ENCODE measurements around the gene CYYR1. TPM values are rescaled to one million over a fixed set of nuclear protein-coding genes. Genes with fewer than 3 reads are reported as not detected.

The CYYR1 gene
- total RNA-seq, 1 donor from 2014 or later, result 51.3 TPM

DNA sequence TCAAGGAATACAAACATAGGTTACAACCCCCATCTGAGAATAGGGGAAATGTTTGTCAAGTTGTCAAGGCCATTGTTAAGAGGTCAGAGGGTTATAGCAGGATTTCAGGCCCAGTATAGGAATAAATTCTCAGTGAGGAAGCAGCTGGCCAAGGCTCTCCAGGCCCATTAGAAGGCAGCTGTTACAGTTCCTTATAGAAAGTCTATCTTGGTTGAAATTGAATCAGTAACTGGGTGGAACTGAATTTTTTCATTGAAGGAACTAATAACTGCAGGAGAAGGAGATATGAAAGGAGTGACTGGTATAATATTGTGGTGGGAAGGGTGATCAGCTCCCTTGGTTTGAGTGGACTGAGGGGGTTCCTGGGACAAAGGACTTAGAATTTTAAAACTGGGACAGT lies 134.1 kb downstream of the CYYR1 start:
- H3K36me3 ChIP-seq, result no peaks in the 10 kb centered on the region
- DNase-seq (no peak), ATAC-seq (no peak)
- no peaks in the 10 kb centered on the region for H3K4me1 ChIP-seq
- intact Hi-C loops (cut with DNase I), result no loop called here
- no peaks in the 10 kb centered on the region for H3K27me3 ChIP-seq
- H3K9me3 ChIP-seq, result no peaks in the 10 kb centered on the region
- TF ChIP-seq, protein P1, sequence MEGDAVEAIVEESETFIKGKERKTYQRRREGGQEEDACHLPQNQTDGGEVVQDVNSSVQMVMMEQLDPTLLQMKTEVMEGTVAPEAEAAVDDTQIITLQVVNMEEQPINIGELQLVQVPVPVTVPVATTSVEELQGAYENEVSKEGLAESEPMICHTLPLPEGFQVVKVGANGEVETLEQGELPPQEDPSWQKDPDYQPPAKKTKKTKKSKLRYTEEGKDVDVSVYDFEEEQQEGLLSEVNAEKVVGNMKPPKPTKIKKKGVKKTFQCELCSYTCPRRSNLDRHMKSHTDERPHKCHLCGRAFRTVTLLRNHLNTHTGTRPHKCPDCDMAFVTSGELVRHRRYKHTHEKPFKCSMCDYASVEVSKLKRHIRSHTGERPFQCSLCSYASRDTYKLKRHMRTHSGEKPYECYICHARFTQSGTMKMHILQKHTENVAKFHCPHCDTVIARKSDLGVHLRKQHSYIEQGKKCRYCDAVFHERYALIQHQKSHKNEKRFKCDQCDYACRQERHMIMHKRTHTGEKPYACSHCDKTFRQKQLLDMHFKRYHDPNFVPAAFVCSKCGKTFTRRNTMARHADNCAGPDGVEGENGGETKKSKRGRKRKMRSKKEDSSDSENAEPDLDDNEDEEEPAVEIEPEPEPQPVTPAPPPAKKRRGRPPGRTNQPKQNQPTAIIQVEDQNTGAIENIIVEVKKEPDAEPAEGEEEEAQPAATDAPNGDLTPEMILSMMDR (IDR thresholded peaks at IDR 0.05), result no peak
- no peak overlapping the region for H3K27ac ChIP-seq
- H3K4me3 ChIP-seq, result no peak overlapping the region

DNA sequence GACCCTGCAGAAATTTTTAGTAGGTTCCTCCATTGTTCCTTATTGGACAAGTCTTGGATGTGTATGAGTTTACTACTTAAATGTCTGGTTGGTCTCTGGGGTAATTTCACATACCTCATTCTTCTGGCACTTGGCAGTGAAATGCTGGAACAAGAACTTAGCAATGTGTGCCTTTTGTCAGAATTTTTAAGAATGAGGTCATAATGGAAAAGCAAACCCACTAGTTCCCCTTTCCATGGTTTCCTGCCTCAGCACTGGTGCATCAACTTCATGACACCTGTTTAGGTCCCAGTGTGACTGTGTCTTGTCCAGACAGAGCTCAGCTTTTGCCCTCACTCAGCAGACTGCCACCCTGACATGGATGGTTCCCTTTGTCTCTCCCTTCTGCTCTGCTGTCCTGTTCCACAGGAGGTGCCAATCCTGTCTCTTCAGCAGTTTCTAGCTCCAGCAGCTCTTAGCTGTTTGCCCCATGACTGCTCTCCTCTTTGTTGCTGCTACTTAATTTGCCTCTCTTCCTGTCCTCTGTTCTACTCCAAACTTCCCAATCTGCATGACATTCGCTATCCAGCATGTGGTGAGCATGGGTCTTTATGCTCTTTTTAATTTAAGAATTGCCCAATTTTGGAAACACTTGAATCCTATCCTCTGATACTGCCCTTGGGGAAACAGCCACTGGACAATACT lies 135.6 kb downstream of the CYYR1 start:
- Histone ChIP-seq H3K9me3 (no peaks in the 10 kb centered on the region), H3K36me3 (no peaks in the 10 kb centered on the region), H3K4me1 (no peaks in the 10 kb centered on the region), H3K27me3 (no peaks in the 10 kb centered on the region), H3K4me3 (no peak overlapping the region), H3K27ac (no peak overlapping the region)
- DNase-seq (no peak), ATAC-seq (no peak)
- intact Hi-C loops (cut with DNase I), result no loop called here
- TF ChIP-seq, protein P1 (IDR thresholded peaks at IDR 0.05), result no peak

DNA sequence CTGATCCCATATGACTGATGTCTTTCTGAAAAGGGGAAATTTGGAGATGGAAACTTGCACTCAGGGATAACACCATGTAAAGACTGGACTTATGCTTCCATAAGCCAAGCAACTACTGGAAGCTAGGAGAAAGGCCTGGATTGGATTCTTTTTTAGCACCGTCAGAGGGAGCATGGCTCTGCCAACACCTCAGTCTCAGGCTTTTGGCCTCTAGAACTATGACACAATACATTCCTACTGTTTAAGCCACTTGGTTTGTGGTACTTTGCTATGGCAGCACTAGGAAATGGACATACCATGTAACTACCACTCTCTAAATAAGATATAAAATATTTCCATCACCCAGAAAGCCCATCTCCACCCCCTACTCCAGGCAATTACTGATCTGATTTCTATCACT lies 139.7 kb downstream of the CYYR1 start:
- Histone ChIP-seq H3K9me3 (no peaks in the 10 kb centered on the region), H3K27ac (no peak overlapping the region), H3K4me1 (no peaks in the 10 kb centered on the region), H3K27me3 (no peaks in the 10 kb centered on the region), H3K36me3 (no peaks in the 10 kb centered on the region), H3K4me3 (no peak overlapping the region)
- DNase-seq (no peak), ATAC-seq (no peak)
- intact Hi-C loops (cut with DNase I), result no loop called here
- TF ChIP-seq, protein P1 (IDR thresholded peaks at IDR 0.05), result no peak

DNA sequence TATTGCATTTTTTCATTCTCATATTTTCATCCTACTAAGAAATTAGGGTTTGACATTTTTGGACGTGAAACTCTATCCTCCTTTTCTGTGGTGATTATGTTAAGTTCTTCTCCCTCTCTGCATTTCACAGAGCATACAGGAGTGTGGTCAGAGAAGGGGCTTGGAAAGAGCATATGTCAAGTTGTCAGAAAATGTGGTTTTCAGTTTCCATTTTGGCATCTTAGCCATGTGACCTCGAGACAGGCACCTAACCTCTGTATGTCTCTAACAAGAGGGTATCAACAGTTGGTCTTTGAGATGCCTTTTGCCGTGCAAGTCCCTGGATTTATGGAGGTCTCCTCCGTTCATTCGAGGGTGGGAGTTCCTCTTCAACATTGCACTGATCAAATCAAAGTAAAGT lies 140.7 kb downstream of the CYYR1 start:
- Histone ChIP-seq H3K4me3 (no peak overlapping the region), H3K4me1 (no peaks in the 10 kb centered on the region), H3K36me3 (no peaks in the 10 kb centered on the region), H3K27me3 (no peaks in the 10 kb centered on the region), H3K27ac (no peak overlapping the region), H3K9me3 (no peaks in the 10 kb centered on the region)
- TF ChIP-seq, protein P1 (IDR thresholded peaks at IDR 0.05), result no peak
- intact Hi-C loops (cut with DNase I), result no loop called here
- no peak for ATAC-seq
- DNase-seq, result no peak

DNA sequence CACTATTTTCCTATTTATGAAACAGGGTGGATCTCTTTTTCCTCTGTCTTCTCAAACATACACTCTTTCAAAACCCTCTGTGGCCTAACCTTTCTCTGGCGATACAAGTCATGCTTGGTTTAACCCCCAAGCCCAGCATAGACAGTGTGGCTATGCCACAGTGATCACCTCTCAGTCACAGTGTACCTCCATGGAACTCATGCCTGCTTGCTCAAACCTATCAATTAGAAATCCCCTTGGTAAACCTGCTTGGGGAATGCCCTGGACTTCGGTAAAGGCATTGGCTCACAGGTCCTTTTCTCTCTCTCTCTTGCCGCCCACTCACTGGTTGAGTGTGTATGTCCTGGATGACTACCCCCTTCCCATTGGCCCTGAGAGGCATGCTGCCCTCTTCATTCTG lies 147.5 kb downstream of the CYYR1 start:
- Histone ChIP-seq H3K36me3 (no peaks in the 10 kb centered on the region), H3K4me1 (no peaks in the 10 kb centered on the region), H3K27me3 (no peaks in the 10 kb centered on the region), H3K27ac (no peak overlapping the region), H3K9me3 (no peaks in the 10 kb centered on the region), H3K4me3 (no peak overlapping the region)
- TF ChIP-seq, protein P1 (IDR thresholded peaks at IDR 0.05), result no peak
- no peak for ATAC-seq
- intact Hi-C loops (cut with DNase I), result no loop called here
- no peak for DNase-seq

DNA sequence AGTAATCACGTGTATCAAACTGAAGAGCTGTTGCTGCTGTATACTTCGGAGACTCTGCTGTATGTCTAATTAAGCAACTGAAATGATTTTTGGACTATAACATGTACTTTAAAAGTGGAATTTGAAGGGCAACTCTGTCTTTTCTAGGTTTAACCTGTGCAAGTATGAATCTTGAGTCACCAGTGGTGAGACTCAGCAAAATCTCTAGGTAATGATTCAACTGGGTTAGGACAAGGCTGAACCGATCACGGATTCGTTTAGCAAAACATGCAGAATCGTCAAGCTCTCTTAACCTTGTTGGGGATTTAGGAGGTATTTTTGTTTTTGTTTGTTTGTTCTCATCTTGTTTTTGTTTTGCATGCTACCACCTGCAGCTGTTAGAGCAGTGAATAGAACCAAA lies 149.6 kb downstream of the CYYR1 start:
- DNase-seq (no peak), ATAC-seq (no peak)
- Histone ChIP-seq H3K27me3 (no peaks in the 10 kb centered on the region), H3K9me3 (no peaks in the 10 kb centered on the region), H3K27ac (no peak overlapping the region), H3K36me3 (no peaks in the 10 kb centered on the region), H3K4me1 (no peaks in the 10 kb centered on the region), H3K4me3 (no peak overlapping the region)
- intact Hi-C loops (cut with DNase I), result no loop called here
- TF ChIP-seq, protein P1 (IDR thresholded peaks at IDR 0.05), result no peak

Measured in upper lobe of right lung (tissue), 1 donor.